Thyroid gland (tissue), 4 donors: ENCODE results near the gene APOA4.
A peak's percentile ranks its signal among the peaks of the same experiment; 100 is the strongest.

Experiments used
- CTCF ChIP-seq, 6 experiments: fragments of 200-600 bp in 3 of 6; fragments of 450-650 bp in 3 of 6; sonication (generic) in 3 of 6; IDR thresholded peaks; one replicate each; pipeline ENCODE4 v1.5.1; 2016 to 2019; ENCODE audit warnings: antibody characterized with exemption in 6 of 6, mild to moderate bottlenecking in 2 of 6, inconsistent platforms in 1 of 6, moderate library complexity in 1 of 6
- POLR2A ChIP-seq, 2 donors: fragments of 450-650 bp; IDR thresholded peaks; one replicate each; pipeline ENCODE4 v1.6.1; 2017; ENCODE audit warnings: antibody characterized with exemption in 2 of 2, mild to moderate bottlenecking in 2 of 2, moderate library complexity in 1 of 2

DNA sequence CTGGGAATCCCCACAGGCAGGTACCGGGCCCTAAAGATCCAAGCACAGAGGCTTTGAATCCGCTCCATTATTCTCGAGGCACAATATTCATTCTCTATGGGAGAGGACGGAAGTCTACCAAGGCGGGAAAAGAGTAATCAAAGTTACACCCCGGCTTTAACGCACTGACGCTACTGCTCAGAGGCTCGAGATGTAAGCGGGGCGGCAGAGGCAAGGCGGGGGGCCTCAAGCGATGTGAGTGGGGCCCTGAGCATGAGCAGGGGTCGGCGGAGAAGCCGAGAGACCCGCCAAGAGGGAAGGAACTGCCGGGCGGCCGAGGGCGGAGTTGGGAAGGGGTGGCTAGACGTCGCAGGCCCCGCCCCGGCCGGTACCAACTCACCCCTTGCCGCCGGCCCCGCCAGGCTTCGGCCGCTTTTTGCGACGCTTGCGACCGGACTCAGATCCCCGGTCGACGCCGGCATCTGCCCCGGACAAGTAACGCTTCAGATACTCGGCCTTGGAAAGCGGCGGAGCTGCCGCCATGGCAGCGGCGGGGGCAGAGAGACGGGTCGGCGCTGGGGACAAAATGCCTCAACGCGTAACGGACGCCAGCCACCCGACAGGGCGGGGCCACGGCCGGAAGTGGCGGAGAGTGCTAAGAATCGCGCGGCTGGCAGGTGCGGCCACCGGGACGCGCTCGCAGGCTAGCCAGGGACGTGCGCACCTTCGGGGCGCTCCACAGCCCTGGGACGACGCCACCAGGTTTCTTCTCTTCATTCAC is 50.5 kb downstream of the APOA4 start, which contains the start of gene BUD13:
- TF ChIP-seq CTCF (IDR thresholded peaks at IDR 0.05) = peak in 1 of 6 experiments; percentile 21
- peak; percentile 25 to 80 for TF ChIP-seq POLR2A (IDR thresholded peaks at IDR 0.05)
